Measurements from ENCODE around the gene STKLD1.
"Not testable (repeated sequence)": the region's sequence is repeated elsewhere in the genome, so short reads cannot be mapped to it uniquely, and the experiment has no call there.

STKLD1 gene

GRCh38 chr9:133375116-133375723 lies 946 bp upstream of the STKLD1 start:
- Histone ChIP-seq H3K9ac (ENCODE audit: low read depth, low read length, poor library complexity, severe bottlenecking) (peak overlapping the region; percentile 96), H3K36me3 (ENCODE audit: insufficient read depth, low read length) (peaks cover under 1% of the 10 kb centered on the region; the same call in 1 of the 2 replicates), H4K20me1 (ENCODE audit: insufficient read depth, low read length, poor library complexity, severe bottlenecking) (peaks cover 54% of the 10 kb centered on the region), H2AFZ (ENCODE audit: low read length) (no peak overlapping the region), H3K4me3 (ENCODE audit: low read length, poor library complexity, severe bottlenecking) (peak overlapping the region; percentile 99), H3K9me2 (replicated peaks; ENCODE audit: low read depth, low read length) (no peaks in the 10 kb centered on the region), H3K4me1 (ENCODE audit: insufficient read depth, low read length, poor library complexity, severe bottlenecking) (peaks cover 48% of the 10 kb centered on the region), H3K27me3 (ENCODE audit: insufficient read depth, low read length, poor library complexity, severe bottlenecking) (no peaks in the 10 kb centered on the region), H3K79me2 (ENCODE audit: insufficient read depth, low read length) (peaks cover 56% of the 10 kb centered on the region), H3K9me3 (ENCODE audit: insufficient read depth, low read depth, low read length) (no peaks in the 10 kb centered on the region), H3F3A (ENCODE audit: low read depth) (peaks cover 16% of the 10 kb centered on the region), H3K4me2 (ENCODE audit: low read depth, low read length, poor library complexity, severe bottlenecking) (peak overlapping the region; percentile 84)
- TF ChIP-seq EZH2phosphoT487 (IDR thresholded peaks at IDR 0.05; ENCODE audit: borderline replicate concordance) = no peak
- TF ChIP-seq, protein P1, sequence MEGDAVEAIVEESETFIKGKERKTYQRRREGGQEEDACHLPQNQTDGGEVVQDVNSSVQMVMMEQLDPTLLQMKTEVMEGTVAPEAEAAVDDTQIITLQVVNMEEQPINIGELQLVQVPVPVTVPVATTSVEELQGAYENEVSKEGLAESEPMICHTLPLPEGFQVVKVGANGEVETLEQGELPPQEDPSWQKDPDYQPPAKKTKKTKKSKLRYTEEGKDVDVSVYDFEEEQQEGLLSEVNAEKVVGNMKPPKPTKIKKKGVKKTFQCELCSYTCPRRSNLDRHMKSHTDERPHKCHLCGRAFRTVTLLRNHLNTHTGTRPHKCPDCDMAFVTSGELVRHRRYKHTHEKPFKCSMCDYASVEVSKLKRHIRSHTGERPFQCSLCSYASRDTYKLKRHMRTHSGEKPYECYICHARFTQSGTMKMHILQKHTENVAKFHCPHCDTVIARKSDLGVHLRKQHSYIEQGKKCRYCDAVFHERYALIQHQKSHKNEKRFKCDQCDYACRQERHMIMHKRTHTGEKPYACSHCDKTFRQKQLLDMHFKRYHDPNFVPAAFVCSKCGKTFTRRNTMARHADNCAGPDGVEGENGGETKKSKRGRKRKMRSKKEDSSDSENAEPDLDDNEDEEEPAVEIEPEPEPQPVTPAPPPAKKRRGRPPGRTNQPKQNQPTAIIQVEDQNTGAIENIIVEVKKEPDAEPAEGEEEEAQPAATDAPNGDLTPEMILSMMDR (conservative IDR thresholded peaks at IDR 0.05; ENCODE audit: low read length) = peak; percentile 48

- Histone ChIP-seq H3K4me2 (ENCODE audit: low read depth, low read length, poor library complexity, severe bottlenecking) (peak overlapping the region; percentile 73), H3K4me3 (ENCODE audit: low read length, poor library complexity, severe bottlenecking) (peak overlapping the region; percentile 99), H3K4me1 (ENCODE audit: insufficient read depth, low read length, poor library complexity, severe bottlenecking) (peaks cover 28% of the 10 kb centered on the region), H3K9ac (ENCODE audit: low read depth, low read length, poor library complexity, severe bottlenecking) (peak overlapping the region; percentile 76), H3K79me2 (ENCODE audit: insufficient read depth, low read length) (peaks cover 36% of the 10 kb centered on the region), H4K20me1 (ENCODE audit: insufficient read depth, low read length, poor library complexity, severe bottlenecking) (peaks cover 34% of the 10 kb centered on the region)
- H3K9me2 ChIP-seq (replicated peaks; ENCODE audit: low read depth, low read length); H3F3A ChIP-seq (ENCODE audit: low read depth); H3K27me3 ChIP-seq (ENCODE audit: insufficient read depth, low read length, poor library complexity, severe bottlenecking); H3K9me3 ChIP-seq (ENCODE audit: insufficient read depth, low read depth, low read length); H2AFZ ChIP-seq (ENCODE audit: low read length); H3K36me3 ChIP-seq (ENCODE audit: insufficient read depth, low read length): not testable (repeated sequence)
These were observed 1.1 kb downstream of the STKLD1 start for GRCh38 chr9:133377280-133377679.

DNA sequence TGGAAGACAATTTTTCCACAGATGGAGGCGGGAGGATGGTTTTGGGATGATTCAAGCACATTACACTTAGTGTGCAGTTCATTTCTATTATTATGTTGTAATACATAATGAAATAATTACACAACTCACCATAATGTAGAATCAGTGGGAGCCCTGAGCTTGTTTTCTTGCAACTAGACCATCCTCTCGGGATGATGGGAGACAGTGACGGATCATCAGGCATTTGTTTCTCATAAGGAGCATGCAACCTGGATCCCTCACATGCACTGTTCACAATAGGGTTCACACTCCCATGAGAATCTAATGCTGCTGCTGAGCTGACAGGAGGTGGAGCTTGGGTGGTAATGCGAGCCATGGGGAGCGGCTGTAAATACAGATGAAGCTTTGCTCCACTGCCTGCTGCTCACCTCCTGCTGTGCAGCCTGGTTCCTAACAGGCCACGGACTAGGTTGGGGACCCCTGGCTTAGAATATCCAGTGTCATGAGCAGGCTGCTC lies 1.6 kb downstream of the STKLD1 start:
- Histone ChIP-seq H3K9me3 (ENCODE audit: insufficient read depth, low read depth, low read length) (no peaks in the 10 kb centered on the region), H3K79me2 (ENCODE audit: insufficient read depth, low read length) (peaks cover 31% of the 10 kb centered on the region), H3K4me2 (ENCODE audit: low read depth, low read length, poor library complexity, severe bottlenecking) (no peak overlapping the region), H3K9ac (ENCODE audit: low read depth, low read length, poor library complexity, severe bottlenecking) (no peak overlapping the region), H3K27me3 (ENCODE audit: insufficient read depth, low read length, poor library complexity, severe bottlenecking) (no peaks in the 10 kb centered on the region), H3K4me3 (ENCODE audit: low read length, poor library complexity, severe bottlenecking) (no peak overlapping the region), H3K9me2 (replicated peaks; ENCODE audit: low read depth, low read length) (no peaks in the 10 kb centered on the region), H4K20me1 (ENCODE audit: insufficient read depth, low read length, poor library complexity, severe bottlenecking) (peaks cover 29% of the 10 kb centered on the region), H3F3A (ENCODE audit: low read depth) (no peaks in the 10 kb centered on the region), H3K4me1 (ENCODE audit: insufficient read depth, low read length, poor library complexity, severe bottlenecking) (peaks cover 23% of the 10 kb centered on the region), H3K36me3 (ENCODE audit: insufficient read depth, low read length) (no peaks in the 10 kb centered on the region), H2AFZ (ENCODE audit: low read length) (no peak overlapping the region)
- TF ChIP-seq, protein P1 (conservative IDR thresholded peaks at IDR 0.05; ENCODE audit: low read length) = no peak
- no peak for TF ChIP-seq EZH2phosphoT487 (IDR thresholded peaks at IDR 0.05; ENCODE audit: borderline replicate concordance)

Data from Loucy (cell line).